ENCODE data around the gene LBHD2.

The LBHD2 gene

GRCh38 chr14:103121121-103121845 lies 37.3 kb downstream of the LBHD2 start:
- DNase-seq = peak in 1 of 3 experiments; percentile 59

- DNase-seq = peak; percentile 96 to 99 (median 99)
Observed at GRCh38 chr14:103121846-103122584, 38.0 kb downstream of the LBHD2 start.

GRCh38 chr14:103122585-103122946 lies 38.6 kb downstream of the LBHD2 start:
- DNase-seq = no peak

GRCh38 chr14:103122947-103123633 lies 39.1 kb downstream of the LBHD2 start, which contains the start of gene TNFAIP2:
Gene TNFAIP2 (plus strand): TSS chr14:103123461. CDS start chr14:103126458, 2,997 bp downstream.
- DNase-seq = peak in 2 of 3 experiments; percentile 79 to 80

- DNase-seq = peak in 2 of 3 experiments; percentile 43 to 48
Observed at GRCh38 chr14:103123634-103124500, 39.9 kb downstream of the LBHD2 start.

- no peak for DNase-seq
Observed at GRCh38 chr14:103124501-103125001, 40.5 kb downstream of the LBHD2 start.

GRCh38 chr14:103125098-103126070 lies 41.4 kb downstream of the LBHD2 start:
- no peak for DNase-seq

GRCh38 chr14:103126088-103126872 lies 42.3 kb downstream of the LBHD2 start:
- DNase-seq = no peak

- peak in 1 of 3 experiments; percentile 46 for DNase-seq
Observed at GRCh38 chr14:103126873-103127304, 42.9 kb downstream of the LBHD2 start.

GRCh38 chr14:103127356-103127755 lies 43.3 kb downstream of the LBHD2 start:
- DNase-seq = no peak

GRCh38 chr14:103127861-103128598 lies 44.0 kb downstream of the LBHD2 start:
- no peak for DNase-seq

- peak in 1 of 3 experiments; percentile 14 for DNase-seq
Observed at GRCh38 chr14:103128631-103129300, 44.8 kb downstream of the LBHD2 start.

GRCh38 chr14:103129301-103130016 lies 45.4 kb downstream of the LBHD2 start:
- no peak for DNase-seq

- no peak for DNase-seq
Observed at GRCh38 chr14:103130017-103130764, 46.2 kb downstream of the LBHD2 start.

GRCh38 chr14:103130965-103131364 lies 47.0 kb downstream of the LBHD2 start:
- DNase-seq = peak in 2 of 3 experiments; percentile 36 to 41

GRCh38 chr14:103131580-103131979 lies 47.6 kb downstream of the LBHD2 start:
- no peak for DNase-seq

All from NCI-H1417 (cell line).